ENCODE measurements around the gene SLC15A5.

The SLC15A5 gene

DNA sequence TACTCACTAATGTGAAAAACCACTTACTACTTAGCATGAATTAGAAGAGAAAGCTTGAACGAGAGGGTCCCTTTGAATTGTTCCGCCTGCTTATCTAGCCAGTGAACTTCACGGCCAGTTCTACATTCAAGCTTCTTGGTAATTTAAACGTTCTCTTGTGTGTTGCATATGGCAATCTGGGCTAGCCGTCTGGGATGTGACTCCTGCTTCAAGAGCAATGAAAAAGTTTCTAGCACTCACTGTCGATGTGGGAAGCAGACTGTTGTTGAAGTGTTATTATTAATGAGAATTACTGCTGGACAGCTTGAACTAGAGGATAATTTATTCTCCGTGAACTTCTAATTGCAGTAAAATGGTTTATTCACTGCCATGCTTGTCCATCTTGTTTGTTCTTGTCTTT is 93.9 kb downstream of the SLC15A5 start:
- Histone ChIP-seq H3K27ac (ENCODE audit: low read depth, low read length) (no peak overlapping the region), H3K4me3 (ENCODE audit: low read depth, low read length) (no peak overlapping the region), H3K36me3 (ENCODE audit: control insufficient read depth, insufficient read depth, low read length) (no peaks in the 10 kb centered on the region), H3K4me1 (ENCODE audit: control insufficient read depth, insufficient read depth, low read length) (peaks cover 10% of the 10 kb centered on the region), H3K9ac (ENCODE audit: low read depth, low read length) (no peak overlapping the region), H3K9me3 (ENCODE audit: control insufficient read depth, insufficient read depth, low read length) (0 out of 2 replicates have a peak, but pooled peaks cover 3% of the 10 kb centered on the region), H3K27me3 (ENCODE audit: control insufficient read depth, insufficient read depth, low read length) (no peaks in the 10 kb centered on the region)

GRCh38 chr12:16175840-16176239 is 101.6 kb downstream of the SLC15A5 start:
- Histone ChIP-seq H3K4me1 (ENCODE audit: control insufficient read depth, insufficient read depth, low read length) (no peaks in the 10 kb centered on the region), H3K9ac (ENCODE audit: low read depth, low read length) (no peak overlapping the region), H3K27me3 (ENCODE audit: control insufficient read depth, insufficient read depth, low read length) (no peaks in the 10 kb centered on the region), H3K36me3 (ENCODE audit: control insufficient read depth, insufficient read depth, low read length) (no peaks in the 10 kb centered on the region), H3K27ac (ENCODE audit: low read depth, low read length) (no peak overlapping the region), H3K9me3 (ENCODE audit: control insufficient read depth, insufficient read depth, low read length) (0 out of 2 replicates have a peak, but pooled peaks cover 3% of the 10 kb centered on the region), H3K4me3 (ENCODE audit: low read depth, low read length) (no peak overlapping the region)

- H3K36me3 ChIP-seq (ENCODE audit: control insufficient read depth, insufficient read depth, low read length), result no peaks in the 10 kb centered on the region
- H3K27me3 ChIP-seq (ENCODE audit: control insufficient read depth, insufficient read depth, low read length), result no peaks in the 10 kb centered on the region
- H3K4me1 ChIP-seq (ENCODE audit: control insufficient read depth, insufficient read depth, low read length), result no peaks in the 10 kb centered on the region
- no peaks in the 10 kb centered on the region for H3K9me3 ChIP-seq (ENCODE audit: control insufficient read depth, insufficient read depth, low read length)
- no peak overlapping the region for H3K4me3 ChIP-seq (ENCODE audit: low read depth, low read length)
- H3K9ac ChIP-seq (ENCODE audit: low read depth, low read length), result no peak overlapping the region
- H3K27ac ChIP-seq (ENCODE audit: low read depth, low read length), result no peak overlapping the region
Observed at GRCh38 chr12:16174282-16174681, 103.2 kb downstream of the SLC15A5 start.

DNA sequence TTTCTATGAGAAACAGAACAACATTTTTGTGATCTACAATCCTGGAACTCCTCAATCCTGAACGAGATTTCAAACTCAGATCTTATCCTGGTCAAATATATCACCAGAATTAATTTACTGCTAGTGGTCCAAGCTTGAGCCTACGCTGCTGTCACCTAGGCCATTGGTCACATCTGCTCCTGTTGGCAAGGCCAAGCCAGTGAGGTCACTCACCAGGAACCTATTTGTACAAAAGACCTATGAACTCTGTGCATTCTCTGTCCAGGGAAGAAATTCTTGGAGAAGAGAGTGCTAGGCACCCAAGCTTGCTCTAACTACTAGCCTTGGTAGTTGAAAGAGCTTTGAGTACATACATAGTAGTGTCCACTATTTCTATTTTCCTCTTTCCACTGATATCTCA is 106.1 kb downstream of the SLC15A5 start:
- Histone ChIP-seq H3K9me3 (ENCODE audit: control insufficient read depth, insufficient read depth, low read length) (no peaks in the 10 kb centered on the region), H3K36me3 (ENCODE audit: control insufficient read depth, insufficient read depth, low read length) (no peaks in the 10 kb centered on the region), H3K27me3 (ENCODE audit: control insufficient read depth, insufficient read depth, low read length) (no peaks in the 10 kb centered on the region), H3K27ac (ENCODE audit: low read depth, low read length) (no peak overlapping the region), H3K4me1 (ENCODE audit: control insufficient read depth, insufficient read depth, low read length) (no peaks in the 10 kb centered on the region), H3K4me3 (ENCODE audit: low read depth, low read length) (no peak overlapping the region), H3K9ac (ENCODE audit: low read depth, low read length) (no peak overlapping the region)

GRCh38 chr12:16168078-16168477 is 109.4 kb downstream of the SLC15A5 start:
- no peaks in the 10 kb centered on the region for H3K9me3 ChIP-seq (ENCODE audit: control insufficient read depth, insufficient read depth, low read length)
- H3K36me3 ChIP-seq (ENCODE audit: control insufficient read depth, insufficient read depth, low read length), result no peaks in the 10 kb centered on the region
- H3K4me3 ChIP-seq (ENCODE audit: low read depth, low read length), result no peak overlapping the region
- no peak overlapping the region for H3K27ac ChIP-seq (ENCODE audit: low read depth, low read length)
- H3K27me3 ChIP-seq (ENCODE audit: control insufficient read depth, insufficient read depth, low read length), result no peaks in the 10 kb centered on the region
- no peak overlapping the region for H3K9ac ChIP-seq (ENCODE audit: low read depth, low read length)
- H3K4me1 ChIP-seq (ENCODE audit: control insufficient read depth, insufficient read depth, low read length), result 0 out of 2 replicates have a peak, but pooled peaks cover 2% of the 10 kb centered on the region

DNA sequence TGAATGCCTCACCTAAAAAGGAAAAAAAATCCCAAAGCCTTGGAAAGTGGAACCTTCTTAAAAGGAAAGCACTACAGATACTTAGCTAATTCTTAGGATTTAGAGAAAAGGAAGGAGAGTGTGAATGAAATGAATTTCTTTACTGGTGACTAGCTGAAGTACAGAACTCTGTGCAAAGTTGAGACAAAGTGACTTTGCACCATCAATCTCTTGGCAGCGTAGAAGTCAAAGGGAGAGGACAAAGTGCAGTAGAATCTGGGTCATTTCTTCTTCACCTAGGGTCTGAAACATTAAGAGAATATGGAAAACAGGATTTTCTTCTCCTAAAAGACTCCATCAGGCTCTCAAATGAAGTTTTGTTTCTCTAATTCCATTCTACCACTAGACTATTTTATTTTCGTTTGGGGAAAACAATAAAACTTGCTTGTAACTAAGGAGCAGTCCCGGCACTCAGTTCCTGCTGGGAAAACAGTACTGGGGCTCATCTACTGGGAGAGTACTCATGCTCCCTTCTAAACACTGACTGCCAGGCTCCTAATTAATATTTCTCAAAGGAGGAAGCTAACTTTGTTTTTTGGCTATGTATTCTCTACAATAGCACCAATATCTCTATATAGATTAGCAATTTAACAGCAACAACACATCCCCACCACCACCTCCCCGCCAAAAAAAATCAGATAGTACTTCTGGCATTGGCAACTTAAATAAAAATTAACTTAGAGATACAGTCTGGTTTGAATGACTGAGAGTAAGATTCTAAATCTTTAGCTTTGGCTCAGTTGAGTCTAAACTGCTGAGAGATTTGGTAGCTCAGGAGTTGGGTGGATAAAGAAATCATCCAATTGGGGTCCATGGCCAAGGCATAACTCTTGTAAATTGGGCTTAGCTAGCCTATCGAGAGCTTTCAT is 110.7 kb downstream of the SLC15A5 start:
- Histone ChIP-seq H3K36me3 (ENCODE audit: control insufficient read depth, insufficient read depth, low read length) (no peaks in the 10 kb centered on the region), H3K9ac (ENCODE audit: low read depth, low read length) (no peak overlapping the region), H3K27me3 (ENCODE audit: control insufficient read depth, insufficient read depth, low read length) (no peaks in the 10 kb centered on the region), H3K27ac (ENCODE audit: low read depth, low read length) (no peak overlapping the region), H3K4me1 (ENCODE audit: control insufficient read depth, insufficient read depth, low read length) (0 out of 2 replicates have a peak, but pooled peaks cover 2% of the 10 kb centered on the region), H3K9me3 (ENCODE audit: control insufficient read depth, insufficient read depth, low read length) (no peaks in the 10 kb centered on the region), H3K4me3 (ENCODE audit: low read depth, low read length) (no peak overlapping the region)

DNA sequence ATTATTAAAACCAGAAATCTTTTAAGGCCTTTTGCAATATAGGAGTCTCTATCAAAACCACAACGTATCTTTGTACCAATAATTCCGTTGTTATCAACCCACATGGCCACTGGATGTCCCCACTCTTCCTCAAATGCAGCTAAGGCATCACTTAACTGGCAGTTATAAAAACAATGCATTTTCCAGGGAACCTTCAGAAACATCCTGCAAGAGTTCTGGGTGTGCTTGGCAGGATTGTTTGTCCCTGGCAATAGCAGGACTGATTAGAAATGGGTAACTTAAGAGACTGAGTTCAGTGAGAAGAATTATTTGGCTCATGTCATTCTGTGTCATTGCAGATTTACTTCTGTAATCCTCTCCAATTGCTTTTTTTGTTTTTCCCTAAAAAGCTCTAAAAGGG is 112.0 kb downstream of the SLC15A5 start:
- Histone ChIP-seq H3K27ac (ENCODE audit: low read depth, low read length) (no peak overlapping the region), H3K4me3 (ENCODE audit: low read depth, low read length) (no peak overlapping the region), H3K9me3 (ENCODE audit: control insufficient read depth, insufficient read depth, low read length) (no peaks in the 10 kb centered on the region), H3K9ac (ENCODE audit: low read depth, low read length) (no peak overlapping the region), H3K4me1 (ENCODE audit: control insufficient read depth, insufficient read depth, low read length) (0 out of 2 replicates have a peak, but pooled peaks cover 2% of the 10 kb centered on the region), H3K36me3 (ENCODE audit: control insufficient read depth, insufficient read depth, low read length) (no peaks in the 10 kb centered on the region), H3K27me3 (ENCODE audit: control insufficient read depth, insufficient read depth, low read length) (no peaks in the 10 kb centered on the region)

DNA sequence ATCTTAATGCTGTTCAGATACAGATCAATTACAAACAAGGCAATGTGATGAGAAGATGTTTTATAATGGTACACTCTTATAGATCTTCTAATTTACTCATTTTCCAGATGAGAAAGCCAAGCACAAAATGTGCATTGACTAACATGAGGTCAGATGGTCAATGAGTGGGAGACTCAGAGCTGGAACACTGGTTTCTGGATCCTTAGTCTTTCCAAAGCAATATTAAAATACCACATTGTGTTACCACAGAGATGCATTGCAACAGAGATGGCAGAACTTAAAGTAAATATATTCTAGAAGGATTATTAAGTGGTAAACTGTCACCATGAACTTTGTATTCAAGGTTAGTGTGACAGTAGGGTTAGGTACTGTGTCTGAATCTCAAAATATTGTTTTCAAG is 113.6 kb downstream of the SLC15A5 start:
- Histone ChIP-seq H3K4me3 (ENCODE audit: low read depth, low read length) (no peak overlapping the region), H3K27me3 (ENCODE audit: control insufficient read depth, insufficient read depth, low read length) (no peaks in the 10 kb centered on the region), H3K4me1 (ENCODE audit: control insufficient read depth, insufficient read depth, low read length) (0 out of 2 replicates have a peak, but pooled peaks cover 2% of the 10 kb centered on the region), H3K9ac (ENCODE audit: low read depth, low read length) (no peak overlapping the region), H3K27ac (ENCODE audit: low read depth, low read length) (no peak overlapping the region), H3K9me3 (ENCODE audit: control insufficient read depth, insufficient read depth, low read length) (no peaks in the 10 kb centered on the region), H3K36me3 (ENCODE audit: control insufficient read depth, insufficient read depth, low read length) (no peaks in the 10 kb centered on the region)

DNA sequence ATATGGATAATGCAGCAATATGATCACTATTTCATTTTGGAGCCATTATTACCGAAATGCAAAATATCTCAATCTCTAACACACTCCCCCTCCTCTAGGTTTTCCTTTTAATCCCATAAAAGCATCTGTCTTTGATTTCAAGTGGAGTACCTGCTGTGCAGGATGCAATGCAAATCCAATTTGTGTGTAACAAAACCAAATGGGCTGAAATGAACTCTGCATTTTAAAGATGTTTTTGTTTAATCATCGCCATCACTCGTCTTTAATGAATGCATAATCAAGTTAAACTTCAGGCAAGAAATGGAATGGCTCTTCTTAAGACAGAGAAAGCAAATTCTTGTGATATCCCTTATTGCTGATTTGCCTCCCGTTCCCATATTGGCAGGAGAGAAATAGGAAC is 114.3 kb downstream of the SLC15A5 start:
- no peaks in the 10 kb centered on the region for H3K36me3 ChIP-seq (ENCODE audit: control insufficient read depth, insufficient read depth, low read length)
- H3K9ac ChIP-seq (ENCODE audit: low read depth, low read length), result no peak overlapping the region
- no peaks in the 10 kb centered on the region for H3K9me3 ChIP-seq (ENCODE audit: control insufficient read depth, insufficient read depth, low read length)
- H3K4me1 ChIP-seq (ENCODE audit: control insufficient read depth, insufficient read depth, low read length), result 0 out of 2 replicates have a peak, but pooled peaks cover 2% of the 10 kb centered on the region
- no peak overlapping the region for H3K27ac ChIP-seq (ENCODE audit: low read depth, low read length)
- H3K4me3 ChIP-seq (ENCODE audit: low read depth, low read length), result no peak overlapping the region
- no peaks in the 10 kb centered on the region for H3K27me3 ChIP-seq (ENCODE audit: control insufficient read depth, insufficient read depth, low read length)

DNA sequence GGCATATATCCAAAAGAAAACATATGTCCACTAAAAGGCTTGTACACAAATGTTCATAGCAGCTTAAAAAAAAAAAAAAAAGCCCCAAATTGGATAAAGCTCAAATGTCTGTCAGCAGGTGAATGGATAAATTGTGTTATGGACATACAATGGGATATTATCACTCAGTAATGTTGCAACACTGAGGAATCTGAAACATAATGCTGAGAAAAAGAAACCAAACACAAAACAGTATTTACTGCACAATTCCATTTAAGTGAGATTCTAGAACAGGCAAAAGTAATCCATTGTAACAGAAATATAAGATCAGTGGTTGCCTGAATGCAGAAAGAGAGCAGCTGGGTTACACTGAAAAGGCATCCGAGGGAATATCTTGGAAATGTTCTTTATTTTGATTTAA is 117.9 kb downstream of the SLC15A5 start:
- Histone ChIP-seq H3K9ac (ENCODE audit: low read depth, low read length) (no peak overlapping the region), H3K4me1 (ENCODE audit: control insufficient read depth, insufficient read depth, low read length) (no peaks in the 10 kb centered on the region), H3K36me3 (ENCODE audit: control insufficient read depth, insufficient read depth, low read length) (no peaks in the 10 kb centered on the region), H3K27me3 (ENCODE audit: control insufficient read depth, insufficient read depth, low read length) (no peaks in the 10 kb centered on the region), H3K9me3 (ENCODE audit: control insufficient read depth, insufficient read depth, low read length) (no peaks in the 10 kb centered on the region), H3K4me3 (ENCODE audit: low read depth, low read length) (no peak overlapping the region), H3K27ac (ENCODE audit: low read depth, low read length) (no peak overlapping the region)

- Histone ChIP-seq H3K27me3 (ENCODE audit: control insufficient read depth, insufficient read depth, low read length) (no peaks in the 10 kb centered on the region), H3K27ac (ENCODE audit: low read depth, low read length) (no peak overlapping the region), H3K9ac (ENCODE audit: low read depth, low read length) (no peak overlapping the region), H3K36me3 (ENCODE audit: control insufficient read depth, insufficient read depth, low read length) (no peaks in the 10 kb centered on the region), H3K9me3 (ENCODE audit: control insufficient read depth, insufficient read depth, low read length) (no peaks in the 10 kb centered on the region), H3K4me3 (ENCODE audit: low read depth, low read length) (no peak overlapping the region), H3K4me1 (ENCODE audit: control insufficient read depth, insufficient read depth, low read length) (no peaks in the 10 kb centered on the region)
Observed at GRCh38 chr12:16158050-16158449, 119.4 kb downstream of the SLC15A5 start.

All from HUES48 (cell line).